Body of pancreas (tissue), 4 donors: ENCODE results near the gene ZNF512B.

ENCODE experiments used
- CTCF ChIP-seq, 7 experiments: fragments of 450-650 bp in 4 of 7; fragments of 200-600 bp in 3 of 7; sonication (generic) in 3 of 7; IDR thresholded peaks; one replicate each; pipeline ENCODE4 v1.5.1; 2016 to 2019; ENCODE audit warnings: antibody characterized with exemption in 7 of 7
- POLR2A ChIP-seq, 3 donors: fragments of 450-650 bp; IDR thresholded peaks; one replicate each; pipeline ENCODE4 v1.6.1; 2016; ENCODE audit warnings: antibody characterized with exemption in 3 of 3, mild to moderate bottlenecking in 2 of 3

- TF ChIP-seq CTCF (IDR thresholded peaks at IDR 0.05): no peak
- no peak for TF ChIP-seq POLR2A (IDR thresholded peaks at IDR 0.05)
Observed at GRCh38 chr20:63952210-63952535, 17.6 kb downstream of the ZNF512B start.
